ENCODE results near the gene FUBP1.

DNA sequence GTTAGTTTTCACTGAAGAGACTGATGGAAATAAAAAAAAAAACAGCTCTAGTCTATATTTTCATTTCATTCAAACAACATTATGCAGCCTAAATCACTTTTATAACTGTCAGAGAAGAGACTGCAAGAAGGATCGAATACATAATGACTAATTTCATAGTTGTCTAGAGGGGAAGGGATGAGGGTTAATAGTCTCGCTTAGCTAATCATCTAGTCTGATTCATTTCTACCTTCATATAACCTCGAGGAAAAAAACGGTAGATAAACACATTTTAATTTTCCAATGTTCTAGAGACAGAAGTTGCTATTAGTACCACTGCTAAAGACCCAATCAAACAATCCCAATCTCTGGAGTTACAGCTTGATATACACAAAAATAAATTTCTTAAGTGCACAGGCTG is 3.5 kb downstream of the FUBP1 start:
- TF ChIP-seq, protein P1, sequence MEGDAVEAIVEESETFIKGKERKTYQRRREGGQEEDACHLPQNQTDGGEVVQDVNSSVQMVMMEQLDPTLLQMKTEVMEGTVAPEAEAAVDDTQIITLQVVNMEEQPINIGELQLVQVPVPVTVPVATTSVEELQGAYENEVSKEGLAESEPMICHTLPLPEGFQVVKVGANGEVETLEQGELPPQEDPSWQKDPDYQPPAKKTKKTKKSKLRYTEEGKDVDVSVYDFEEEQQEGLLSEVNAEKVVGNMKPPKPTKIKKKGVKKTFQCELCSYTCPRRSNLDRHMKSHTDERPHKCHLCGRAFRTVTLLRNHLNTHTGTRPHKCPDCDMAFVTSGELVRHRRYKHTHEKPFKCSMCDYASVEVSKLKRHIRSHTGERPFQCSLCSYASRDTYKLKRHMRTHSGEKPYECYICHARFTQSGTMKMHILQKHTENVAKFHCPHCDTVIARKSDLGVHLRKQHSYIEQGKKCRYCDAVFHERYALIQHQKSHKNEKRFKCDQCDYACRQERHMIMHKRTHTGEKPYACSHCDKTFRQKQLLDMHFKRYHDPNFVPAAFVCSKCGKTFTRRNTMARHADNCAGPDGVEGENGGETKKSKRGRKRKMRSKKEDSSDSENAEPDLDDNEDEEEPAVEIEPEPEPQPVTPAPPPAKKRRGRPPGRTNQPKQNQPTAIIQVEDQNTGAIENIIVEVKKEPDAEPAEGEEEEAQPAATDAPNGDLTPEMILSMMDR (conservative IDR thresholded peaks at IDR 0.05; ENCODE audit: low read length) = no peak
- TF ChIP-seq EZH2phosphoT487 (IDR thresholded peaks at IDR 0.05; ENCODE audit: borderline replicate concordance, low read depth, low read length) = no peak

Data from OCI-LY7 (cell line).